Endothelial cell of hepatic sinusoid (primary cell): ENCODE data around the gene MUS81.

Experiments
- in situ Hi-C: cut with HindIII; loops from 2 replicates; pipeline ENCODE4 v1.10.0; 2017; ENCODE audit warnings: low sequenced_read_pairs

The MUS81 gene

GRCh38 chr11:65871811-65872548, 11.7 kb downstream of the MUS81 start:
- in situ Hi-C loops, result no loop called here

DNA sequence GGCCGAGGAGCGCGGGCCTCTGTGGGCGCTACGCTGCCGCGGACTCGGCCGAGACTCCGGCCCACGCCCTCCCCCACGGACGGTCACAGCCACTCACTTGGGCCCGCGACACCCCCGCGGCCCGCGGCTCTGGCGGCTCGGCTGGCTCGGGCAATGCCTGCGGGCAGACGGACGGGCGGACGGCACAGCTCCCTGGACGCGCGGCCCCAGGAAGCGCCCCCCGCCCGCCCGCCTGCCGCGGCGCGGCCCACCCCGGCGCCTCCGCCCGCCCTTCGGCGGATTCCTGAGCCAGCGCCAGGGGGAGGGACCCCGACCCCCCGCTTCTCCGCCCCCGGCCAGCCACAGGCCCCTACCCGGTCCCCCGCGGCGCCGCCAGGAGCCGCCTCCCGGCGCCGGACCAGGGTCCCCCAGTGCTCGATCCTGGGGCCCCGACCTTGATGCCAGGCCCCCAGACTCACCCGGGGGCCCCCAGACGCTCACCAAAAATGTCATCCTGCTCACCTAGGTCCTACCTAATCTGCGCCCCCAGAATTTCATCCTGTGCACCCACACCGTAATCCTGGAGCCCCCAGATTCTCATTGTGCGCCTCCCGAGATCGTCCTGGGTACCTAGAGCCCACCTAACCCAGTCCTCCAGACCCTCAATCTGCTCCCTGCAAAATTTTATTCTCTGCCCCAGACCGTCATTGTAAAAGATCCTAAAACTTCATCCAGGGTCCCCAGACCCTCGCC, 12.5 kb downstream of the MUS81 start, which contains the start of gene EFEMP2:
Gene EFEMP2, minus strand, starts transcription at position 215 of the 732 bp plus-strand sequence. CDS start 446 bp downstream, outside the sequence.
- in situ Hi-C loops, result no loop called here

DNA sequence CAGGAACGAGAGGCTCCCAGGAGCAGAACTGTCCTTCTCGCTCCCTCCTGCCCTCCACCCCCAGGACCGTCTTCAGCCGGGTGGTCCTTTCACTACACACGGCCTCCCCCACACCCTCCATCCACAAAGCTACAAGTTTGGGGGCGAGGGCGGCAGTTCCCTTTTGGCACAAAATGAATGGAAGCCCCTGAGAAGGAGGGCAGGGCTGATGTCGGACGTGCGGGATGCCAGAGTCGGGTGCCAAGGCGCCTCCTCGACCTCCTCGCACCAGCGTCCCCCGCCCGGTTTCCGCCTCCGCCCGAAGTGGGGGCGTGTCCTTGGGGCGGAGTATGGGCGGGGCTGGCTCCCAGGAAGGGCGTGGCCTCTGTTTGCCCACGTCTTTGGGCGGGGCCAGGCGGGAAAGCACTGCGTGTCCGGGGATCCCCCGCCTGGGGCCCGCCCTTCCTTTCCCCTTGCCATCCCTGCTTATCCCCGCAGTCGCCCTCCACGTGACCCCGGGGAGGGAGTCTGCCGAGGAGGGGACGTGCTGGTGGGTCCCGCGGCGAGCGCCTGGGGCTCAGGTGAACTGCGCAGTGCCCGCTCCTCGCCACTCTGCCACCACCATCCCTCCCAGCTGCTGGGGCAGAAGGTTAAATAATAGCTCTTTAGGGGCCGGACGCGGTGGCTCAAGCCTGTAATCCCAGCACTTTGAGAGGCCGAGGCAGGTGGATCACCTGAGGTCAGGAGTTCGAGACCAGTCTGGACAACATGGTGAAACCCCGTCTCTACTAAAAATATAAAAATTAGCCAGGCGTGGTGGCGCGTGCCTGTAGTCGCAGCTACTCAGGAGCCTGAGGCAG, 13.3 kb downstream of the MUS81 start:
- in situ Hi-C loops, result no loop called here

DNA sequence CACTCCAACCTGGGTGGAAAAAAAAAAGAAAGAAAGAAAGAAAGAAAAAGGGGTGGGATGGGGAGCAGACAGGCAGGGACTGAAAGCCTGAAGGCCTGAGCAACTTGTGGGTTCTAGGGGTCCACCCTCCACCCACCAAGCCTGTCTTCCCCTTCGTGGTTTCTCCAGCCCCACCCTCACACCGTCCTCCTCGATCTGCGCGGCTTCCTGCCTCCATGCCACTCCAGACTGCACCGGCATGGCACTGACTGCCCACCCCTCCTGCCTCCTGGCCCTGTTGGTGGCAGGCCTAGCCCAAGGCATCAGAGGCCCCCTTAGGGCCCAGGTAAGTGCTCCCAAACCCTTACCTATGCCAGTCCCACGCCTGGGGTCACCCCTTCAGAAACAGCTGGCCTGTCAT, 19.4 kb downstream of the MUS81 start, which contains the start of gene CTSW:
Gene CTSW, plus strand, starts transcription at position 221 of the 400 bp plus-strand sequence. Its CDS starts 18 bp downstream, at position 239.
- in situ Hi-C loops, result no loop called here

- in situ Hi-C loops, result no loop called here
Measured at GRCh38 chr11:65880027-65880426, 19.8 kb downstream of the MUS81 start.

GRCh38 chr11:65880844-65881421, 20.7 kb downstream of the MUS81 start:
- in situ Hi-C loops, result no loop called here

DNA sequence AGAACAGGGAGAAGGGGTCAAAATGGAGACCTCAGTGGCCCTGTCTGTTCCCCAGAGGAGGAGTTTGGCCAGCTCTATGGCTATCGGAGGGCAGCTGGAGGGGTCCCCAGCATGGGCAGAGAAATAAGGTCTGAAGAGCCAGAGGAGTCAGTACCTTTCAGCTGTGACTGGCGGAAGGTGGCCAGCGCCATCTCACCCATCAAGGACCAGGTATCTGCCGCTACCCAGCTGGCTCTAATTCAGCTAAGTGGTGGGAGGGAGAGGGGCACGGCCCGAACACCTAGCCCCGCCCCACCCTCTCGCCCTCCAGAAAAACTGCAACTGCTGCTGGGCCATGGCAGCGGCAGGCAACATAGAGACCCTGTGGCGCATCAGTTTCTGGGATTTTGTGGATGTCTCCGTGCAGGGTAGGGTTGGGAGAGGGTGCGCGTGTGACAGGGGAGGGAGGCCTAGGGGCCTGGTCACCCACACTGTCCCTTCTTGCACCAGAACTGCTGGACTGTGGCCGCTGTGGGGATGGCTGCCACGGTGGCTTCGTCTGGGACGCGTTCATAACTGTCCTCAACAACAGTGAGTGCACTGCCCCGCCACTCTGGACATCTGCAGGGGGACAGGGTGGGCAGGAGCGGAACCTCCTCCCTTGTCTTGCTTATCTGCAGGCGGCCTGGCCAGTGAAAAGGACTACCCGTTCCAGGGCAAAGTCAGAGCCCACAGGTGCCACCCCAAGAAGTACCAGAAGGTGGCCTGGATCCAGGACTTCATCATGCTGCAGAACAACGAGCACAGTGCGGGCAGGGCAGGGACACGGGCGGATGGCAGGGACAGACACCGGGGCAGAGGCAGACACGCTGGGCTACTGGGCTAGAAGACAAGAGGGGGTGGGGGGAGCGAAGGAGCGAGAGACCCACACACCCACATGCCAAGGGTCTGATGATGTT, 22.2 kb downstream of the MUS81 start:
- in situ Hi-C loops, result no loop called here

DNA sequence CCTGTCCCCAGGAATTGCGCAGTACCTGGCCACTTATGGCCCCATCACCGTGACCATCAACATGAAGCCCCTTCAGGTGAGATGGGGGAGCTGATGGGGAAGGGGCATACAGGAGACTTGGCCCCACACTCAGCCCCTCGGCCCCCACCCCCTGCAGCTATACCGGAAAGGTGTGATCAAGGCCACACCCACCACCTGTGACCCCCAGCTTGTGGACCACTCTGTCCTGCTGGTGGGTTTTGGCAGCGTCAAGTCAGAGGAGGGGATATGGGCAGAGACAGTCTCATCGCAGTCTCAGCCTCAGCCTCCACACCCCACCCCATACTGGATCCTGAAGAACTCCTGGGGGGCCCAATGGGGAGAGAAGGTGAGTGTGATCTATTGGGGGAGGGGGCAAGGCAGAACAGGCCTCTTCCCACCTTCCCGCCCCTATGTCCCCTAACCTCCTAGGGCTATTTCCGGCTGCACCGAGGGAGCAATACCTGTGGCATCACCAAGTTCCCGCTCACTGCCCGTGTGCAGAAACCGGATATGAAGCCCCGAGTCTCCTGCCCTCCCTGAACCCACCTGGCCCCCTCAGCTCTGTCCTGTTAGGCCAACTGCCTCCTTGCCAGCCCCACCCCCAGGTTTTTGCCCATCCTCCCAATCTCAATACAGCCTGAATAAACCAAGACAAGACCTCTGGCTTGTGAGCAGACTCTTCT, 23.0 kb downstream of the MUS81 start:
- in situ Hi-C loops, result no loop called here

- in situ Hi-C loops, result no loop called here
Measured at GRCh38 chr11:65883786-65884715, 23.8 kb downstream of the MUS81 start.

GRCh38 chr11:65884716-65885092, 24.5 kb downstream of the MUS81 start:
- in situ Hi-C loops, result no loop called here

DNA sequence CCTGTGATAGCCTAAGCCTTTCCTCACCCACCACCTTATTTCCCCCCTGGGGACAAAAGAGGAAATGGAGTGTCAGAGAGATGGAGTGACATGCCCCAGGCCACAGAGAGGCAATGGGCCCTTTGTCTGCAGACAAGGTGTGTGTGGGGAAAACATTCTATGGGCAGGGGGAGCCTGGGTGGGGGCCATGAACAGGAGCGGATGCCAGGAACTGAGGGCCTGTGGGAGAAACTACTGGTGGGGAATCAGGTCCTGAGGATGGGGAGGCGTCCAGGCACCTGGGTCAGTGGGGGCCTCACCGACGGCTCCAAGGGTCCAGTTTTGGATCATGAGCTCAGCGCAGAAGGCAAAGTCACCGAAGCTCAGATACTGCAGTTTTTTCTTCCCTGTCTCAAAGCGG, 25.0 kb downstream of the MUS81 start:
- in situ Hi-C loops, result no loop called here

GRCh38 chr11:65885808-65886536, 25.7 kb downstream of the MUS81 start:
- in situ Hi-C loops, result no loop called here

- in situ Hi-C loops, result no loop called here
Measured at GRCh38 chr11:65886826-65887722, 26.8 kb downstream of the MUS81 start.

GRCh38 chr11:65887723-65888162, 27.5 kb downstream of the MUS81 start:
- in situ Hi-C loops, result no loop called here

- in situ Hi-C loops, result no loop called here
Measured at GRCh38 chr11:65888163-65888814, 28.1 kb downstream of the MUS81 start, which contains the start of gene FIBP. Gene FIBP (minus strand): TSS chr11:65888471. CDS start chr11:65888418, 53 bp downstream.
